HG02870 (cell line): ENCODE data around the gene SLC36A4.
A peak's percentile ranks its signal among the peaks of the same experiment; 100 is the strongest.
"Not testable (repeated sequence)": the region's sequence is repeated elsewhere in the genome, so short reads cannot be mapped to it uniquely, and the experiment has no call there.

ENCODE experiments used
- ATAC-seq: cut with Tn5 transposase; IDR thresholded peaks from one replicate; pipeline ENCODE4 v1.9.1; 2021; ENCODE audit warnings: mild to moderate bottlenecking, moderate library complexity; ENCODE audit not compliant: unreplicated experiment

Gene SLC36A4

GRCh38 chr11:93197380-93198214 is at the start of gene SLC36A4:
Gene SLC36A4, minus strand, starts transcription at chr11:93197991. Its CDS starts 159 bp downstream, at chr11:93197832.
- ATAC-seq, result peak; percentile 87

- not testable (repeated sequence) for ATAC-seq
Observed at GRCh38 chr11:93246790-93247189, 49.0 kb upstream of the SLC36A4 start.

GRCh38 chr11:93244018-93244417 is 46.2 kb upstream of the SLC36A4 start:
- ATAC-seq, result no peak

- no peak for ATAC-seq
Observed at GRCh38 chr11:93239966-93240365, 42.2 kb upstream of the SLC36A4 start.

GRCh38 chr11:93238956-93239355 is 41.2 kb upstream of the SLC36A4 start:
- no peak for ATAC-seq

GRCh38 chr11:93236741-93237675 is 39.2 kb upstream of the SLC36A4 start:
- peak; percentile 68 for ATAC-seq

- peak; percentile 98 for ATAC-seq
Observed at GRCh38 chr11:93234602-93235207, 36.9 kb upstream of the SLC36A4 start.

DNA sequence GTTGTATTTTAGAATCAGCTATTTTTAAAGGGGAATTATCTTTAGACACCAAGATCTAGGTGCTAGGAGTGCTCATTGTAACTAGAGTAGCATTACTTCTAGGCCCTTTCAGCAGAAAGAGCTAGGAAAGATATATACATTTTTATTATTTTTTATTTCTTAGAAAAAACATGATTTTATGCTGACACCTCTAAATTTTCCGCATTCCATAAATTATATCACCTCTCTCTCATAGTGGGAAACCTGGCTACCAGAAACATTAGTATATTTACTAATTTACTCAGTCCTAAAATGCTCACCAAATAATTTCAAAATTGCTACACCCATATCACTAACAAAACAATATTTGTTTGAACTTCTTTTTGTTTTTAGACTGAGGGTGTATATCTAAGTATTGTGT is 32.1 kb upstream of the SLC36A4 start:
- no peak for ATAC-seq

GRCh38 chr11:93225662-93226061 is 27.9 kb upstream of the SLC36A4 start:
- ATAC-seq, result no peak

DNA sequence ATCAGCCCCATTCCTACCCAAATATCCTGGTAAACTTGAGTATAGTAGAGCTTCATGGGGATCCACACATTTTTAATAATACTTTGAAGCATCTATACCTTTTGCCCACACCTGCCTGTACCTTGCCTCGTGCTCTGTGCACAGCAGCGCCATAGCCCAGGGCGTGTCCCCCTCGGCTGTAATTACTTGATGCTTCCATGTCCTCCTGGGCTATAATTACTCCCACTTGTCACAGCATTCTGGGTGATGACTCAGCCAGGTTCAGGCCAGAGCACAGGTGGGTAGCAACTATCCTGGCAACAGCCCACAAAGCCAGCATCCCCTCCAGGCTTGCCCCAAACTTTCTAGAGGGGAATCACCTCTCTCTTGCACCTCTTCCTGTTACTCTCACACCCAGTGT is 23.7 kb upstream of the SLC36A4 start:
- no peak for ATAC-seq

DNA sequence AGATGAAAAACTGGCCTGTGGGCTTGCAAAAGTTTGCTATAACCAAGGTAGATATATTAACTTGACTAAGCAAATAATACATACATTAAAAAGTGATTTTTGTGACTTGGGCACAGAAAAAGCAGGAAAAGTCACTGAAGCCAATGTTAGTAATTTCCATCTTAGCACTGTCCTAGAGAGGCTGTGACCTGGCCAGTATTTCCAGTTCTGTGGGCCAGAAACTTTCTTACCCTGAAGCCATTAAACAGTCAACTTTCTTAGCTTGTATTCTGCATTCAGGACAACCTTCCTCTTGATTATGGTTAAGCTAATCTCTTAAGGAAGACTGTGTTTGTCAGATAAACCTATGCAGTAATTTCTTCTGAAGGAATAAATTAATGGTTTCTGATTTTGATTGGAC is 22.3 kb upstream of the SLC36A4 start:
- no peak for ATAC-seq

DNA sequence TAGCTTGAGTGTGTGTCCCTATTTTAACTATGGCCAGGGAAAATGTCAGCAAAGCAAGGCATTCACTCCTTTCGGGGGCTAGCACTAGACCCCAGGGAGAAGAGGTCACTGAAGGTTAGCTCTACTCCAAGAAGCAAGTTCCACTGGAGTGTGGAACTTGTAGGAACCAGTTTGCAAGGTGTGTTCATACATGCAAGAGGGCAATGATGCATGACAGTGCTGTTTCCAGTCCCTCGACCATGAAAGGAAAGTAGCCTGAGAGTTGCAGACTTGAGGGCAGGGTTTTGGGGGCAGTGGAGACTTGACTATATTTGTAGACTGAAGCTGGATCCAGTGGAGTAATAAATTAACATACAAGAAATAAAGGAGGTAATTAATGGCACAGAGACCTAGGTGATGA is 21.6 kb upstream of the SLC36A4 start:
- no peak for ATAC-seq

DNA sequence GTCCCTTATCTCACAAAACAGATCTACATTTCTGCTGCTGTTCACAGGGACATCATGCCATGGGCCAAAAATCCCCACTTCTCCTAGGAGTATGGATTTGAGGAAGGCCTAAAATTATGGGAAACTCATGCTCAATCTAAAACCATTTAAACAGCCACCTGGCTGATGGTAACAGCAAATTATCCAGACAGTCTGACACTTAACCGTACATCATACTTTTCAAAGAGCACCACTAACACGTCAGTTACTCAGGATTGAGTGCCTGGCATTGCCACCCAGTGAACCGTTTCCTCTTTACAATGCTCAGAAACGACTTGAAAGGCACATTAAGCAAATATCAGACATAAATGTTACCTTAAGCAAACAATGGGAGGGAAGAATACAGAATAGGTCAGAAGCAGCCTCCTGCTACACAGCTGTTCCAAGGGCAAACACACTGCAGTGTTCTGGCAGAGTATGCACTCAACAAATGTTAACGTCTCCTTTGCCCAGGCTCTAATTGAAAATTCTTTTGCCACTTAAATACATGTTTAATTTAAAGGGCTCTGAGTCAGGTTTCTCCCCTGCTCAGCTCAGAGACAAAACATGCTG is 18.8 kb upstream of the SLC36A4 start:
- no peak for ATAC-seq

- no peak for ATAC-seq
Observed at GRCh38 chr11:93213622-93214021, 15.8 kb upstream of the SLC36A4 start.

DNA sequence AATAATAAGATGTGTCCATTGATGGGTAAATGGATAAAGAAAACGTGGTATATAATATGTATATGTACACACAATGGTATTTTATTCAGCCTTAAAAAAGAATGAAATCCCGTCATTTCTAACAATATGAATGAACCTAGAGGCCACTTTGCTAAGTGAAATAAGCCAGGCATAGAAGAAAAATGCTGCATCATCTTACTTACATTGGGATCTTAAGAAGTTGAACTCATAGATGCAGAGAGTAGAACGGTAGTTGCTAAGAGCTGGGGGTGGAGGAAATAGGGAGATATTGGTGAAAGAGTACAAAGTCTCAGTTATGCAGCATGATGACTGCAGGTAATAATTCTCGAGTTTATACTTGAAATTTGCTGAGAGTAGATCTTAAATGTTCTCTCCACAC is 14.3 kb upstream of the SLC36A4 start:
- ATAC-seq, result no peak

GRCh38 chr11:93209466-93209865 is 11.7 kb upstream of the SLC36A4 start:
- no peak for ATAC-seq

GRCh38 chr11:93208663-93209270 is 11.0 kb upstream of the SLC36A4 start:
- no peak for ATAC-seq

DNA sequence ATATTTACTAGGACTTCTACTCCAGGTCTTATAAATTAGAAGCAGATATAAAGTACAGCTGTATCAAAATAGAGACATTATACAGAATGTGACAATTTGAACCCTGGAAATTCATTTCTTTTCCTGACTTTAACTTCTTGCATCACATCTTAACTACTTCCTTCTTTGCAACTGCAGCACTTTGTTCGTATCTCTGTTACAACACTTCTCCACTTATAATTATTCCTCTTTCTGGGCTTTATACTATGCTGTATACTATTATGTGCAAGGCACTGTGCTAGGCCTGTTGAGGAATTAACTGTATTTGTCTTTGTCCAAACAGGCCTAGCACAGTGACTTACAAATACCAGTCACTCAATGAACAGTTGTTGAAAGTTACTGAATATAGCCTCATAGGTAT is 1.8 kb upstream of the SLC36A4 start:
- no peak for ATAC-seq

- no peak for ATAC-seq
Observed at GRCh38 chr11:93198215-93198845, 539 bp upstream of the SLC36A4 start.

DNA sequence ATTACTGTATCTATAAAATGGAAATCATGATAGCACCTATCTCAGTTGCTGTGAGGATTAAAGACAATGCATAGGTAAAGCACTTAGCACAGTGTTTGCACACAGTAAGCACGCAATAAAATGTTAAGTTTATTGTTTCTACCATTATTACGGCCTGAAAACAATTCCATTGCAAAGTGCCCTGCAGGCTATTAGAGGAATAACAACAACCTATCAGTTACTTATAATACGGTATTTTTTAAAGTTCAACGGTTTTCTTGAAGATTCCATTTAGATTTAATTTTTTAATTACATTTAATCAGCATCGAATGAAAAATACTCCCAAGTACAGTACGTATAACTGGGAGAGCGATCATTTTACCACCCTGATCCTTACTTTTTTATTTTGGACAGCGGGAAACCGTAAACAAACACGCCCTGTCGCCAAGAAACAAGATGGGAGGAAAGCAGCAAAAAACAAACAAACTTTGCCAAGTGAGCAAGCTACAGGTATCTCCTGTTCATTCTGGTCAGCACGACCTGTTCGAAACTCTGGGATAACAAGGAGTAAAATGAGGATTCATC is 893 bp downstream of the SLC36A4 start:
- ATAC-seq, result peak; percentile 10
